ENCODE results near the gene HAPLN2.
"Not testable (repeated sequence)": the region's sequence is repeated elsewhere in the genome, so short reads cannot be mapped to it uniquely, and the experiment has no call there.

The HAPLN2 gene

GRCh38 chr1:156592158-156592909, 26.9 kb upstream of the HAPLN2 start:
- no peak for DNase-seq

GRCh38 chr1:156592910-156593660, 26.1 kb upstream of the HAPLN2 start:
- no peak for DNase-seq

GRCh38 chr1:156593661-156593989, 25.6 kb upstream of the HAPLN2 start:
- DNase-seq: no peak

- no peak for DNase-seq
Observed at GRCh38 chr1:156594190-156594589, 25.0 kb upstream of the HAPLN2 start.

DNA sequence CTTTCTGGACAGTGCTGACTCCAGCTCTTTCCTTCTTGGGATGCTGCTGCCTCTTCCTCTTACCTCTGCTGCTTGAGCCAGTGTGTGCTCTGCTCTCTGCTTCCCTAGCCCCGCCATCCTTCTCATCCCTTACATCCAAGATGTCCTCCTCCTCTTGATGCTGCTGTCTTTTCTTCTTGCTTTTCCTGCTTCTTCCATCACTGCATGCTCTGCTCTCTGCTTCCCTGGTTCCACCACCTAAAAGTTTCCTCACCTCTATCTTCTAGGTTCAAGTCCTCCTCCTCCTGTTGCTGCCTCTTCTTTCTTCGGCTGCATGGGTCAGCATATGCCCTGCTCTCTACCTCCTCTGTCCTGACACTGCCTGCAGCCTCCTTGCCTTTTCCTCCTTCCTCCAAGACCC, 24.2 kb upstream of the HAPLN2 start:
- DNase-seq: no peak

- no peak for DNase-seq
Observed at GRCh38 chr1:156596426-156596825, 22.8 kb upstream of the HAPLN2 start.

DNA sequence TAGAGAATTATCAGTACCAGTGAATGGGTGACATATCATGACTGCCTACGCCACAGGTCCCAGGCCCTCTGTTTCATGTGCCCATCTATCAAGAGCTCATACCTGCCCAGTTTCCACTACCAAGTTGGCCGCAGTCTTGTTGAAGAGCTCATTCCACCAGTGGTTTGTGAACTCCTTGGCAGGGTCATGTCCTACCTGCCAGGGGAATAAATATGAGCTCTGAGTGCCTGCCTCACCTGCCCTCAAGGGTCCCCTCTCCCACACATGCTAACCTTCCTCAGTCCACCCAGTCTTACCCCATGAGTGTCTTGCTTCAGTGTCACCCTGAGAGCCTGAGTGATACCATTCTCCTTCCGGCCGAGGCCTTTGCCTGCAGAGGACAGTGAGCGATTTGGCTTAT, 21.1 kb upstream of the HAPLN2 start:
- no peak for DNase-seq

- no peak for DNase-seq
Observed at GRCh38 chr1:156598731-156599432, 20.3 kb upstream of the HAPLN2 start.

DNA sequence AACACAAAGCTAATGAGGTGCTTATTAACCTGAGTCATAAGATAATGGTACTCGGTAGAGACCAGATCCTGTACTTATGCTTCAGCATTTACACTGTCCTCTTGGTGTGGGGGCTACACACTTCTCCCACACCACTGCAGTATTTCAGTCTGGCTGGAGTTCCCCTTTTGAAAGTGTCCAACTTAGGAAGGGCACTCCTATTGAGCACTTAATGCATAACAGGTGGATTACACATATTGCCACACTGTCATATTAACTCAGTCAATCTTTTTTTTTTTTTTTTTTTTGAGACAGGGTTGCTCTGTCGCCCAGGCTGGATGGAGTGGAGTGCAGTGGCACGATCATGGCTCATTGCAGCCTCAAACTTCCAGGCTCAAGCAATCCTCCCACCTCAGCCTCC, 19.4 kb upstream of the HAPLN2 start:
- DNase-seq: peak in 1 of 5 experiments; percentile 57

GRCh38 chr1:156600733-156601121, 18.5 kb upstream of the HAPLN2 start:
- no peak for DNase-seq

DNA sequence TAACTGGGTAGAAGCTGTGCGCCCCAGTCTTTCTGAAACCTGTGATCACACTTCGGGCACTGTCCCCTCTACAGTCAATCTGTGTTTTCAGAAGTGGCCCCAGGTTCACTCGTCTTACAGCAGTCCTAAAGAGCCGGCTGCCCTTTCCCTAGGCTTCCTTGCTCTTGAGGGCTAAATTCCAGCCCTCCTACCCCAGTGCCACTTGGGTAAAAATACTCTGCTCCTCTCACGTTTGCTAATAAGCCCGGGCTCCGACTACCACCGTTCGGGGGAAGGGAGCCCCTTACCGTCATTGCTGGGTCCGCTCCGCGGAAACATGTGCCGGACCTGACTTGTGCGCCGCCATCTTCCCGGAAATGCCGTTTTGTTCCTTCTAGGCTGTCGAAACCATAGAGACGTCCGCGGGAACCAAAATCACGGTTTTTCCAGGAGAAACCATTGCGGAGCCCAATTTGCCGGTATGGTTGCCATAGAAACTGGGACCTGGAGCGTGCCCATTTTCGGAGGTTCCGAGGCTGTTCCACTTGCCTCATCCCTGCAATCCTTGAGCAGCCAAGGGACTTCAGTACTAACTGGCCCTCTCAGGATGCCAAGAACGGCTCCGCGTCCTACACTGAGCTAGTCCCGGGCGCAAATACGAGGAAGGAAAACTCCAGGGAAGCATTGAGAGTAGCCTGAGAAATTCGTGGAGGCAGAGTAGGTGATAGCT, 17.9 kb upstream of the HAPLN2 start, which contains the start of gene GPATCH4:
GPATCH4 (minus strand) TSS at position 358 of the 709 bp plus-strand sequence.
- peak; percentile 30 to 87 (median 62) for DNase-seq

GRCh38 chr1:156601892-156602291, 17.3 kb upstream of the HAPLN2 start:
- no peak for DNase-seq

DNA sequence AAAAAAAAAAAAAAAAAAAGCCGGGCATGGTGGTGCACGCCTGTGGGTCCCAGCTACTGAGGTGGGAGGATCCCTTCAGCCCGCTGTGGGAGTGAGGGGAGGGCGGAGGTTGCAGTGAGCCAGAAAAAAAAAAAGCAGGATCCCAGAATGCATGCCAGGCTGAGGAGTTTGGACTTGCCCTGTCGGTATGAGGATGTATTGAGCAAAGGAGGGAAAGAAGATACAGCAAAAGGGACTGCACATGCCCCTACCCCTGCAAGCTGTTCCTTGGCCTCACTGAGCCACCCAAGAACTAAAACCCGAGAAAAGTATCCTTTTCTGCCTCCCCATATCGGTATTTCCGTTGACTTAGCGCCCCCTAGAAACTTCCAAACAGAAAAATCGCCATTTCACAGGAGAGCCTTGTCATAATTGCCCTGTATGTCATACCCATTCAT, 16.6 kb upstream of the HAPLN2 start:
- no peak for DNase-seq

GRCh38 chr1:156607344-156607743, 11.9 kb upstream of the HAPLN2 start:
- not testable (repeated sequence) for DNase-seq

DNA sequence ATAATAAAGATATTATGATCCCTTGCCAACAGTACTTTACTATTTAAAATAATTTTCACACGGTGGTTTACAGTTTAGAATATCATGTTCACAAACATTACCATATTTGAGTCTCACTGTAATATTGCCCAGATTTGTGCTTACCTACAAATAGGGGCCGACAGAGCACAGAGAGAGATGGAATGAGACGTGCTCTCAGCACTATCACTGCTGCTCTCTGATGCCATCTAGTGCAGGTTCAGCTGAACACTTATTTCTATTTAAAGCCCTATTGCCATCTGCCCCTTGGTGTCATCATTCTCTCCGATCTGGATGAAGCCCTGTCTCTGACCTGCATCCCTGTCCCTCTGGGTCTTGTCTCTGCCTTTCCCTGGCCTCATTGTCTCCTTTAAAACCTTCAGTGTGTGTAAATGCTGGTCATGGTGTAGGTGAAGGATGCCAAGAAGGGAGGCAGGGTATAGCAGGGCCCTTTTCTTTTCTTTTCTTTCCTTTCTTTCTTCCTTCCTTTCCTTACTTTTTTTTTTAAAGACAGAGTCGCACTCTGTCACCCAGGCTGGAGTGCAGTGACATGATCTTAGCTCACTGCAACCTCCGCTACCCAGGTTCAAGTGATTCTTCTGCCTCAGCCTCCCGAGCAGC, 11.1 kb upstream of the HAPLN2 start:
- DNase-seq: peak in 3 of 5 experiments; percentile 39 to 81 (median 44)

GRCh38 chr1:156608981-156609380, 10.2 kb upstream of the HAPLN2 start:
- DNase-seq: peak in 3 of 5 experiments; percentile 43 to 62 (median 45)

- DNase-seq: not testable (repeated sequence)
Observed at GRCh38 chr1:156610072-156610471, 9.1 kb upstream of the HAPLN2 start.

DNA sequence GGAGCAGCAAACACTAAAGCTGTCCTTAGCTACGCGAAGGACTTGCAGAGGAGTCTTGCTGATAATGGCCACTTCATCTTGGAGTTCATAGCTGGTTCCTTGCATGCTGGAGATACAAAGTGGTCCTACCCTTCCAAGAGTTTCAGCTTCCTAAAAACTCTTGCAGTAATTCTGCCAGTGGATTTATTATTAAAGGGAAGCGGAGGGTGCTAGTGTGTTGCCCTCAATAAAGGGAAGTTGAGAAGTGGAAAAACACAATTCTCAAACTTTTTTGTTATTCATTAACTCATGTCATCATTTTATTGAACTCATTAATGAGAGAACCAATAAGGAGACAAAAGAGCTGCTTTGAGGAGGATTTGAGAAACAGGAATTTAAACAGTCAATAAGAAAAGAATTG, 6.5 kb upstream of the HAPLN2 start:
- DNase-seq: no peak

DNA sequence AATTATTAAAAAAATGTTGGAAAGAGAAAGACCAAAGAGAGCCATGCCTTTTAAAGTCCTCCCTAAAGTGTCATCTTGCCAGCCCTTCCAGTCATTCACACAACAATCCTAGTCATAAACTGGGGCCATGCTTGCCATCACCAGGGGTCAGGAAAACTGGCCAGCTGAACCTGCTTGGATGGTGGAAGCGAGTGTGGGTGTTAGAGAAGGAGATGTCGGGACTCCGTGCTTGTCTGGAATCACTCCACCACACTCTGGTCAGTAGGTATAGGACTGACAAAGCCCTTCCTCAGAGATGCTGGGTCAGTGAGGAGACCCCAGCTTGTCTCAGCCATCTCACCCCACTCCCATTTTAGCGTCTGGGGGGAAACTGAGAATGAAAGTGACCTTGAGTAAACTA, 3.3 kb upstream of the HAPLN2 start:
- no peak for DNase-seq

DNA sequence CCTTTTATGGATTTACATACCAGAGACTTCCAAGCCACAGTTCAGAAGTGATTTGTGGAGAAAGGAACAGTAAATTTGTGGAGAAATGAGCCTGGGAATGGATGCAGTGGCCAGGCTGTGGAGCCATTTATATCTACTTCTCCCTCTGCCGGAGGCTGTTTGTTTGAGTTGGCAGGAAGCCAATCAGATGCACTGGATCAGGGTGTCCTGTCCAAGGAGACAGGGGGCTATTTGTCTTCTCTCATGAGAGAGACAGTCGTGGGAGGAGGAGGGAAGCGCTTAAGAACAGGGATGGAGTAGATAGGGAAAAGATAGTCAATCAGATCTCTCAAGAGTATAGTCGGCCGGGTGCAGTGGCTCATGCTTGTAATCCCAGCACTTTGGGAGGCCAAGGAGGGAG, 2.8 kb upstream of the HAPLN2 start:
- no peak for DNase-seq

GRCh38 chr1:156619582-156619955, 354 bp downstream of the HAPLN2 start:
- DNase-seq: no peak

GRCh38 chr1:156622581-156623297, 3.5 kb downstream of the HAPLN2 start:
- no peak for DNase-seq
